Inferior parietal cortex (tissue), 1 donor: ENCODE results near the gene PSMC4.
A peak's percentile ranks its signal among the peaks of the same experiment; 100 is the strongest.

ENCODE experiments used
- DNase-seq: peaks from one replicate; pipeline ENCODE4 v3.0.0-alpha.2; 2016; ENCODE audit errors: extremely low spot score

PSMC4 gene

GRCh38 chr19:39970675-39971379, at the start of gene PSMC4:
PSMC4 (plus strand) TSS chr19:39971165; CDS start chr19:39971203, 38 bp downstream.
- peak; percentile 99 for DNase-seq

GRCh38 chr19:39923862-39924261, 47.1 kb upstream of the PSMC4 start:
- DNase-seq = no peak

- DNase-seq = no peak
Observed at GRCh38 chr19:39924389-39924788, 46.6 kb upstream of the PSMC4 start.

GRCh38 chr19:39924952-39925351, 46.0 kb upstream of the PSMC4 start:
- no peak for DNase-seq

- no peak for DNase-seq
Observed at GRCh38 chr19:39926170-39926760, 44.7 kb upstream of the PSMC4 start.

GRCh38 chr19:39927076-39927475, 43.9 kb upstream of the PSMC4 start:
- DNase-seq = no peak

GRCh38 chr19:39927524-39928356, 43.2 kb upstream of the PSMC4 start:
- DNase-seq = no peak

- DNase-seq = no peak
Observed at GRCh38 chr19:39928357-39928725, 42.6 kb upstream of the PSMC4 start.

- DNase-seq = no peak
Observed at GRCh38 chr19:39929750-39930149, 41.2 kb upstream of the PSMC4 start.

GRCh38 chr19:39934584-39935363, 36.2 kb upstream of the PSMC4 start, which contains the start of gene FCGBP:
FCGBP (minus strand) TSS chr19:39934634.
- DNase-seq = no peak

- DNase-seq = no peak
Observed at GRCh38 chr19:39935364-39935661, 35.7 kb upstream of the PSMC4 start.

GRCh38 chr19:39936020-39936419, 34.9 kb upstream of the PSMC4 start:
- no peak for DNase-seq

- DNase-seq = no peak
Observed at GRCh38 chr19:39936622-39937021, 34.3 kb upstream of the PSMC4 start.

GRCh38 chr19:39937094-39937720, 33.8 kb upstream of the PSMC4 start:
- no peak for DNase-seq

- no peak for DNase-seq
Observed at GRCh38 chr19:39937787-39938186, 33.2 kb upstream of the PSMC4 start.

GRCh38 chr19:39939556-39939955, 31.4 kb upstream of the PSMC4 start:
- DNase-seq = no peak

- DNase-seq = no peak
Observed at GRCh38 chr19:39940221-39940833, 30.6 kb upstream of the PSMC4 start.

- DNase-seq = no peak
Observed at GRCh38 chr19:39941151-39941550, 29.8 kb upstream of the PSMC4 start.

- DNase-seq = no peak
Observed at GRCh38 chr19:39941615-39942365, 29.2 kb upstream of the PSMC4 start.

GRCh38 chr19:39942366-39942730, 28.6 kb upstream of the PSMC4 start:
- no peak for DNase-seq

GRCh38 chr19:39943586-39943985, 27.4 kb upstream of the PSMC4 start:
- DNase-seq = no peak
